ENCODE data around the gene GLP1R.

GRCh38 chr6:39087197-39087596, 38.6 kb downstream of the GLP1R start:
- TF ChIP-seq, protein P1, sequence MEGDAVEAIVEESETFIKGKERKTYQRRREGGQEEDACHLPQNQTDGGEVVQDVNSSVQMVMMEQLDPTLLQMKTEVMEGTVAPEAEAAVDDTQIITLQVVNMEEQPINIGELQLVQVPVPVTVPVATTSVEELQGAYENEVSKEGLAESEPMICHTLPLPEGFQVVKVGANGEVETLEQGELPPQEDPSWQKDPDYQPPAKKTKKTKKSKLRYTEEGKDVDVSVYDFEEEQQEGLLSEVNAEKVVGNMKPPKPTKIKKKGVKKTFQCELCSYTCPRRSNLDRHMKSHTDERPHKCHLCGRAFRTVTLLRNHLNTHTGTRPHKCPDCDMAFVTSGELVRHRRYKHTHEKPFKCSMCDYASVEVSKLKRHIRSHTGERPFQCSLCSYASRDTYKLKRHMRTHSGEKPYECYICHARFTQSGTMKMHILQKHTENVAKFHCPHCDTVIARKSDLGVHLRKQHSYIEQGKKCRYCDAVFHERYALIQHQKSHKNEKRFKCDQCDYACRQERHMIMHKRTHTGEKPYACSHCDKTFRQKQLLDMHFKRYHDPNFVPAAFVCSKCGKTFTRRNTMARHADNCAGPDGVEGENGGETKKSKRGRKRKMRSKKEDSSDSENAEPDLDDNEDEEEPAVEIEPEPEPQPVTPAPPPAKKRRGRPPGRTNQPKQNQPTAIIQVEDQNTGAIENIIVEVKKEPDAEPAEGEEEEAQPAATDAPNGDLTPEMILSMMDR (IDR thresholded peaks at IDR 0.05; ENCODE audit: insufficient read depth, low read length, poor library complexity, severe bottlenecking): no peak
- no peak for TF ChIP-seq EZH2phosphoT487 (conservative IDR thresholded peaks at IDR 0.05; ENCODE audit: low read length)
